Measurements from ENCODE around the gene LRRC10B. TPM values are rescaled to one million over a fixed set of nuclear protein-coding genes. Genes with fewer than 3 reads are reported as not detected.

The LRRC10B gene
- total and polyA plus RNA-seq, 7 donors = 0.71 to 4.4 (median 1.1) TPM; not detected in 2

GRCh38 chr11:61515686-61516085 lies 7.1 kb downstream of the LRRC10B start:
- Histone ChIP-seq H3K27ac (peak overlapping the region in 1 of 4 donors; percentile 21), H3K4me1 (peaks cover 0 to 16% (median 13%) of the 10 kb centered on the region in 4 donors), H3K27me3 (peaks cover 1 to 11% (median 10%) of the 10 kb centered on the region in 3 donors), H3K9me3 (no peaks in the 10 kb centered on the region), H3K36me3 (no peaks in the 10 kb centered on the region), H3K4me3 (no peak overlapping the region)
- WGBS, 2 donors = 87 to 89% methylated on average over 10 of the region's 10 CpGs
- no peak for DNase-seq
- intact Hi-C loops (cut with DNase I) = loop anchor here (1.0 kb wide), 1 partner anchor 69 kb away; no protein-coding TSS in a partner anchor
- TF ChIP-seq, protein P1, sequence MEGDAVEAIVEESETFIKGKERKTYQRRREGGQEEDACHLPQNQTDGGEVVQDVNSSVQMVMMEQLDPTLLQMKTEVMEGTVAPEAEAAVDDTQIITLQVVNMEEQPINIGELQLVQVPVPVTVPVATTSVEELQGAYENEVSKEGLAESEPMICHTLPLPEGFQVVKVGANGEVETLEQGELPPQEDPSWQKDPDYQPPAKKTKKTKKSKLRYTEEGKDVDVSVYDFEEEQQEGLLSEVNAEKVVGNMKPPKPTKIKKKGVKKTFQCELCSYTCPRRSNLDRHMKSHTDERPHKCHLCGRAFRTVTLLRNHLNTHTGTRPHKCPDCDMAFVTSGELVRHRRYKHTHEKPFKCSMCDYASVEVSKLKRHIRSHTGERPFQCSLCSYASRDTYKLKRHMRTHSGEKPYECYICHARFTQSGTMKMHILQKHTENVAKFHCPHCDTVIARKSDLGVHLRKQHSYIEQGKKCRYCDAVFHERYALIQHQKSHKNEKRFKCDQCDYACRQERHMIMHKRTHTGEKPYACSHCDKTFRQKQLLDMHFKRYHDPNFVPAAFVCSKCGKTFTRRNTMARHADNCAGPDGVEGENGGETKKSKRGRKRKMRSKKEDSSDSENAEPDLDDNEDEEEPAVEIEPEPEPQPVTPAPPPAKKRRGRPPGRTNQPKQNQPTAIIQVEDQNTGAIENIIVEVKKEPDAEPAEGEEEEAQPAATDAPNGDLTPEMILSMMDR (IDR thresholded peaks at IDR 0.05) = no peak
- TF ChIP-seq POLR2AphosphoS5 (IDR thresholded peaks at IDR 0.05) = no peak
- no peak for TF ChIP-seq POLR2A (IDR thresholded peaks at IDR 0.05)
- TF ChIP-seq EP300 (IDR thresholded peaks at IDR 0.05) = no peak

DNA sequence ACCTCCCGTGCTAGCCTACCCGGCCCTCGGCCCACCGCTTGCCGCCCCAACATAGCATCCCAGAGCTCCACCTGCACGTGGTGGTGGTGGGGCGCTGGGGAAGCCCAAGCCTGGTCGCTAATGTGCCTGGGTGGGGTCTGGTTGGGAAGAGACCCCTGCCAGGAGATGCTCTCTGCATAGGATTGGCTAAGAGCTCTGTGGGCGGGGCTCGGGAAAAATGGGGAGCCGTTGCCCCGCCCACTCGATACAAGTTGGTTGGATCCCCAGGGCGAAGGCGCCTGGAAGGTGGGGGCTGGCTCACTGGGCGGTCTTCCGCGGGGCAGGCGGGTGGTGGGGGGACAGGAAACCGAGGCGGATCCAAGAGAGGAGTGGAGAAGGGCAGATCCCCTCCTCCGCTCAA lies 7.6 kb downstream of the LRRC10B start:
- Histone ChIP-seq H3K9me3 (no peaks in the 10 kb centered on the region), H3K4me3 (peak overlapping the region in 2 of 4 donors; percentile 20 to 28), H3K4me1 (peaks cover 0 to 13% (median 10%) of the 10 kb centered on the region in 4 donors), H3K27ac (peak overlapping the region in 2 of 4 donors; percentile 21 to 40), H3K27me3 (peaks cover 0 to 6% (median 5%) of the 10 kb centered on the region in 3 donors), H3K36me3 (no peaks in the 10 kb centered on the region)
- intact Hi-C loops (cut with DNase I) = loop anchor here (1.0 kb wide), 1 partner anchor 70 kb away; no protein-coding TSS in a partner anchor
- DNase-seq = no peak
- TF ChIP-seq POLR2AphosphoS5 (IDR thresholded peaks at IDR 0.05) (no peak), EP300 (IDR thresholded peaks at IDR 0.05) (no peak), POLR2A (IDR thresholded peaks at IDR 0.05) (no peak)
- TF ChIP-seq, protein P1 (IDR thresholded peaks at IDR 0.05) = no peak
- WGBS, 2 donors = 40 to 57% methylated on average over 22 of the region's 22 CpGs

DNA sequence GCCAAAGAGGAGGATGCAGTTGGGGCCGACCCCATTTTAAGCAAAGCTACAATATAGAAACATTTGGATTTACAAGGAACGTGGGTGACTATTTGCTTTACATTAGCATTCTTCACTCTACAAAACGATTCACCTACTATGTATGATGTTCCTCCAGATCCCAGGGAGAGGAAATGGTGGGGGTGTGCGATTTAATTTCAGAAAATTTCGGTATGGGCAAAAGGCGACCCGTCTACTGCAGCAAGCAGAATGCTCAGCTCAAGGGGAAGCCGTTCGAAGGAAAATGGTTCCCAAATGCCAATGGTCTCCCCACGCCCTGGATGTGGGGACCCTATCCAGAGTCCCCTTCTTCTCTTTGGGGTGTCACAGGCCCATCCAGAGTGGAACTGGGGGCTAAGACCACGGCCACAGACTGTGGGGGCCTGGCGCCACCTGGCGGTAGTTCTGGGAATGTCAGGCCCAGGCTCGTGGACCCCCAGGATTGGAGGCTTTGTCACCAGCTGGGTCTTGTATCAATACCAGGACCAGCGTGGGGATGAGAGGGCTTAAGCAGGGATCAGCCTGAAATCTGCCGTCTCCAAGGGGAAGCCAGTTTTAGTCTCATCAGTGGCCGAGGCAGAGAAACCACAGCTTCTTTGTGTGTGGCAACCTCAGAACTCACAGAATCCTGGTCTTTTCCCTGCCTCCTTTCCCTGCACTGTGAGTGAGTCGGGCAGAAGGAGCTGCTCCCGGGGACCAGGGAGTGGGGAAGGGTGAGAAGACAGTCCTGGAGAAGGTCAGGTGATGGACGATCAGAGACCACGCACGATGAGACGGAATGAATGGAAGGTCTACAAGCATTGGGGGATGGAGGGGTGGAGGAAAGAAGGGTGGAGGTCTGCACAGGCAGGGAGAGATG lies 8.4 kb downstream of the LRRC10B start:
- peak overlapping the region in 2 of 4 donors; percentile 20 to 28 for H3K4me3 ChIP-seq
- peak overlapping the region in 2 of 4 donors; percentile 21 to 40 for H3K27ac ChIP-seq
- H3K4me1 ChIP-seq = peaks cover 0 to 13% (median 10%) of the 10 kb centered on the region in 4 donors
- intact Hi-C loops (cut with DNase I) = loop anchor here (1.0 kb wide), 3 partner anchors 39 to 71 kb away; partner anchors contain the start of gene SYT7
- no peaks in the 10 kb centered on the region for H3K36me3 ChIP-seq
- WGBS, 2 donors = 24 to 27% methylated on average over 23 of the region's 23 CpGs
- TF ChIP-seq POLR2AphosphoS5 (IDR thresholded peaks at IDR 0.05) (no peak), POLR2A (IDR thresholded peaks at IDR 0.05) (no peak)
- TF ChIP-seq, protein P1 (IDR thresholded peaks at IDR 0.05) = peak; percentile 97 to 100 (median 98)
- H3K9me3 ChIP-seq = no peaks in the 10 kb centered on the region
- no peak for DNase-seq
- H3K27me3 ChIP-seq = peaks cover 0 to 5% (median 0%) of the 10 kb centered on the region in 3 donors

- H3K36me3 ChIP-seq = no peaks in the 10 kb centered on the region
- 89 to 90% methylated on average over 23 of the region's 23 CpGs for WGBS, 2 donors
- H3K4me1 ChIP-seq = peaks cover 0 to 13% (median 10%) of the 10 kb centered on the region in 4 donors
- no peak for DNase-seq
- intact Hi-C loops (cut with DNase I) = no loop called here
- TF ChIP-seq POLR2AphosphoS5 (IDR thresholded peaks at IDR 0.05) = no peak
- no peak for TF ChIP-seq POLR2A (IDR thresholded peaks at IDR 0.05)
- TF ChIP-seq EP300 (IDR thresholded peaks at IDR 0.05) = no peak
- TF ChIP-seq, protein P1 (IDR thresholded peaks at IDR 0.05) = no peak
- H3K27ac ChIP-seq = no peak overlapping the region
- no peaks in the 10 kb centered on the region for H3K9me3 ChIP-seq
- H3K27me3 ChIP-seq = no peaks in the 10 kb centered on the region
- H3K4me3 ChIP-seq = no peak overlapping the region
These were observed 9.7 kb downstream of the LRRC10B start for GRCh38 chr11:61518032-61518795.

All from sigmoid colon (tissue), 7 donors.